Neural cell (in vitro differentiated cells): Measurements from ENCODE around the gene PRUNE2. TPM values are rescaled to one million over a fixed set of nuclear protein-coding genes. Genes with fewer than 3 reads are reported as not detected.

Source experiments
- H2AFZ ChIP-seq: fragments of 200-600, 300-800 bp; sonication (generic), shearing (Covaris generic); 2 replicates; pipeline ENCODE4 v1.6.0; 2014; ENCODE audit warnings: low read depth, mild to moderate bottlenecking, antibody characterized with exemption, low read length, moderate library complexity
- H3F3A ChIP-seq: fragments of 200-600 bp; shearing (Covaris generic); 2 replicates; pipeline ENCODE4 v1.6.1; 2016; ENCODE audit warnings: mild to moderate bottlenecking, moderate library complexity, mixed read lengths, antibody characterized with exemption, low read length; ENCODE audit not compliant: insufficient read depth, poor library complexity, severe bottlenecking
- H3K27ac ChIP-seq: fragments of 200-600, 300-800 bp; sonication (generic), shearing (Covaris generic); 2 replicates; pipeline ENCODE4 v1.5.1; 2014; ENCODE audit warnings: mild to moderate bottlenecking, low read length, moderate library complexity
- H3K27me3 ChIP-seq: fragments of 300-800, 200-600 bp; sonication (generic), shearing (Covaris generic); 2 replicates; pipeline ENCODE4 v1.6.0; 2014; ENCODE audit warnings: mild to moderate bottlenecking, low read depth, low read length, moderate library complexity; ENCODE audit not compliant: insufficient read depth
- H3K36me3 ChIP-seq: fragments of 300-800, 200-600 bp; sonication (generic), shearing (Covaris generic); 2 replicates; pipeline ENCODE4 v1.5.1; 2014; ENCODE audit warnings: mild to moderate bottlenecking, antibody characterized with exemption, low read length, moderate library complexity; ENCODE audit not compliant: insufficient read depth
- H3K4me2 ChIP-seq: fragments of 300-800, 200-600 bp; sonication (generic), shearing (Covaris generic); 2 replicates; pipeline ENCODE4 v1.6.0; 2014; ENCODE audit warnings: mild to moderate bottlenecking, low read length
- H3K4me3 ChIP-seq: fragments of 300-800, 200-600 bp; sonication (generic), shearing (Covaris generic); 2 replicates; pipeline ENCODE4 v1.5.1; 2014; ENCODE audit warnings: mild to moderate bottlenecking, low read length, moderate library complexity
- H3K79me2 ChIP-seq: fragments of 200-600 bp; shearing (Covaris generic); replicated peaks from 2 replicates; pipeline ENCODE4 v1.6.0; 2014; ENCODE audit warnings: mild to moderate bottlenecking, low read length, moderate library complexity; ENCODE audit not compliant: insufficient read depth
- H3K9ac ChIP-seq: fragments of 300-800, 200-600 bp; sonication (generic), shearing (Covaris generic); 2 replicates; pipeline ENCODE4 v1.6.1; 2016; ENCODE audit warnings: mild to moderate bottlenecking, low read length, mixed read lengths
- H3K9me2 ChIP-seq: fragments of 200-600 bp; shearing (Covaris generic); 2 replicates; pipeline ENCODE4 v1.6.1; 2016; ENCODE audit warnings: mild to moderate bottlenecking, low read length, mixed read lengths; ENCODE audit not compliant: insufficient read depth
- H3K9me3 ChIP-seq: fragments of 200-600, 300-800 bp; sonication (generic), shearing (Covaris generic); 2 replicates; pipeline ENCODE4 v1.6.1; 2016; ENCODE audit warnings: mild to moderate bottlenecking, mixed run types, low read length, moderate library complexity, mixed read lengths
- H4K20me1 ChIP-seq: fragments of 200-600 bp; shearing (Covaris generic); 2 replicates; pipeline ENCODE4 v1.6.1; 2016; ENCODE audit warnings: mild to moderate bottlenecking, mixed run types; ENCODE audit not compliant: insufficient read depth
- EP300 ChIP-seq: fragments of 450-650 bp; conservative IDR thresholded peaks from 2 replicates; pipeline ENCODE4 v1.6.1; 2014; ENCODE audit warnings: antibody characterized with exemption, mild to moderate bottlenecking, moderate library complexity; ENCODE audit not compliant: poor library complexity, severe bottlenecking
- EZH2 ChIP-seq: fragments of 200-600, 300-800 bp; shearing (Covaris generic), sonication (generic); IDR thresholded peaks from 2 replicates; pipeline ENCODE4 v1.6.1; 2014; ENCODE audit warnings: antibody characterized with exemption, low read length, borderline replicate concordance, mild to moderate bottlenecking; ENCODE audit not compliant: insufficient read depth, poor library complexity, severe bottlenecking
- MXI1 ChIP-seq: fragments of 450-650 bp; conservative IDR thresholded peaks from 2 replicates; pipeline ENCODE4 v1.6.1; 2014; ENCODE audit warnings: antibody characterized with exemption, mild to moderate bottlenecking; ENCODE audit not compliant: poor library complexity, severe bottlenecking
- POLR2AphosphoS5 ChIP-seq: IDR thresholded peaks from 2 replicates; pipeline ENCODE4 v1.6.1; 2012
- RAD21 ChIP-seq: fragments of 450-650 bp; conservative IDR thresholded peaks from 2 replicates; pipeline ENCODE4 v1.6.1; 2014; ENCODE audit warnings: antibody characterized with exemption, mild to moderate bottlenecking, moderate library complexity
- SMC3 ChIP-seq: fragments of 450-650 bp; conservative IDR thresholded peaks from 2 replicates; pipeline ENCODE4 v1.6.1; 2014; ENCODE audit warnings: antibody characterized with exemption, mild to moderate bottlenecking, moderate library complexity; ENCODE audit not compliant: poor library complexity
- TAF1 ChIP-seq: IDR thresholded peaks from 2 replicates; pipeline ENCODE4 v1.6.1; 2012; ENCODE audit warnings: low read depth
- polyA plus RNA-seq: library from polyadenylated mRNA; depleted of rRNA; stranded (reverse); fragments of >200 nt; gene quantifications from 2 replicates; pipeline ENCODE4 v1.2.3, GENCODE V29; 2014
- TF ChIP-seq, protein P1 (sequence below): fragments of 450-650 bp; IDR thresholded peaks from 2 replicates; pipeline ENCODE4 v1.5.1; 2014; ENCODE audit warnings: antibody characterized with exemption, mild to moderate bottlenecking, moderate library complexity; ENCODE audit not compliant: poor library complexity, severe bottlenecking
- TF ChIP-seq, protein P2 (sequence below): IDR thresholded peaks from 2 replicates; pipeline ENCODE4 v1.6.1; 2012; ENCODE audit warnings: borderline replicate concordance

Gene PRUNE2
- polyA plus RNA-seq, 1 donor from 2014 or later, result 9.7 TPM

DNA sequence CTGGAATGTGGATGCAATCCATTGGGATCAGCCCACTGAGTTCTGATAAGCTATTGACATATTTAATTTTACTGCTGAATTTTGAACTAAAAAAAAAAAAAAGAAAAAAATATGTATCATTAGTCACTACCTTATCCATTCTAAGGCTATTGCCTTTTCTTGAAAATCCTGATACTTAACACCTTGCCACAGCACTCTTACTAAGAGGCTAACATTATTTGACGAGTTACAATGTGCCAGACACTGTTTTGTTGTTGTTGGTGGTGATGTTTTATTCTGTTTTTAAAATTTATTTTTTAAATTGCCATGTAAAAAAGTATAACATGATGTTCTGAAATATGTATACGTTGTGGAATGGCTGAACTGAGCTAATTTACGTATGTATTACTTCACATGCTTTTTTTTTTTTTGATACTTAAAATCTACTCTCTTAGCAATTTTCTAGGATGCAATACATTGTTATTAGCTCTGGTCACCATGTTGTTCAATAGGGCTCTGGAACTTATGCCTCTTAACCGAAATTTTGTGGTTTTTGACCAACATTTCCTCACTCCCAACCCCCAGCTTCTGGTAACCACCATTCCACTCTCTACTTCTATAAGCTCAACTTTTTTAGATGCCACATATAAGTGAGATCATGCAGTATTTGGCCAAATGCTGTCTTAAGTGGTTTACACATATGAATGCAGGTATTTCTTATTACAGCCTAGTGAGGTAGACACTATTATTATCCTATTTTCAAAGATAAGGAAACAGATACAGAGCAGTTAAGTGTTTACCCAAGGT, 276.5 kb downstream of the PRUNE2 start:
- no peak overlapping the region for H2AFZ ChIP-seq
- no peak overlapping the region for H3K4me3 ChIP-seq
- H3K9ac ChIP-seq, result no peak overlapping the region
- H3K27me3 ChIP-seq, result no peaks in the 10 kb centered on the region
- TF ChIP-seq EZH2 (no peak), TAF1 (no peak), RAD21 (no peak), MXI1 (no peak), EP300 (no peak), POLR2AphosphoS5 (no peak), SMC3 (no peak)
- TF ChIP-seq, protein P1, sequence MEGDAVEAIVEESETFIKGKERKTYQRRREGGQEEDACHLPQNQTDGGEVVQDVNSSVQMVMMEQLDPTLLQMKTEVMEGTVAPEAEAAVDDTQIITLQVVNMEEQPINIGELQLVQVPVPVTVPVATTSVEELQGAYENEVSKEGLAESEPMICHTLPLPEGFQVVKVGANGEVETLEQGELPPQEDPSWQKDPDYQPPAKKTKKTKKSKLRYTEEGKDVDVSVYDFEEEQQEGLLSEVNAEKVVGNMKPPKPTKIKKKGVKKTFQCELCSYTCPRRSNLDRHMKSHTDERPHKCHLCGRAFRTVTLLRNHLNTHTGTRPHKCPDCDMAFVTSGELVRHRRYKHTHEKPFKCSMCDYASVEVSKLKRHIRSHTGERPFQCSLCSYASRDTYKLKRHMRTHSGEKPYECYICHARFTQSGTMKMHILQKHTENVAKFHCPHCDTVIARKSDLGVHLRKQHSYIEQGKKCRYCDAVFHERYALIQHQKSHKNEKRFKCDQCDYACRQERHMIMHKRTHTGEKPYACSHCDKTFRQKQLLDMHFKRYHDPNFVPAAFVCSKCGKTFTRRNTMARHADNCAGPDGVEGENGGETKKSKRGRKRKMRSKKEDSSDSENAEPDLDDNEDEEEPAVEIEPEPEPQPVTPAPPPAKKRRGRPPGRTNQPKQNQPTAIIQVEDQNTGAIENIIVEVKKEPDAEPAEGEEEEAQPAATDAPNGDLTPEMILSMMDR, result no peak
- TF ChIP-seq, protein P2, sequence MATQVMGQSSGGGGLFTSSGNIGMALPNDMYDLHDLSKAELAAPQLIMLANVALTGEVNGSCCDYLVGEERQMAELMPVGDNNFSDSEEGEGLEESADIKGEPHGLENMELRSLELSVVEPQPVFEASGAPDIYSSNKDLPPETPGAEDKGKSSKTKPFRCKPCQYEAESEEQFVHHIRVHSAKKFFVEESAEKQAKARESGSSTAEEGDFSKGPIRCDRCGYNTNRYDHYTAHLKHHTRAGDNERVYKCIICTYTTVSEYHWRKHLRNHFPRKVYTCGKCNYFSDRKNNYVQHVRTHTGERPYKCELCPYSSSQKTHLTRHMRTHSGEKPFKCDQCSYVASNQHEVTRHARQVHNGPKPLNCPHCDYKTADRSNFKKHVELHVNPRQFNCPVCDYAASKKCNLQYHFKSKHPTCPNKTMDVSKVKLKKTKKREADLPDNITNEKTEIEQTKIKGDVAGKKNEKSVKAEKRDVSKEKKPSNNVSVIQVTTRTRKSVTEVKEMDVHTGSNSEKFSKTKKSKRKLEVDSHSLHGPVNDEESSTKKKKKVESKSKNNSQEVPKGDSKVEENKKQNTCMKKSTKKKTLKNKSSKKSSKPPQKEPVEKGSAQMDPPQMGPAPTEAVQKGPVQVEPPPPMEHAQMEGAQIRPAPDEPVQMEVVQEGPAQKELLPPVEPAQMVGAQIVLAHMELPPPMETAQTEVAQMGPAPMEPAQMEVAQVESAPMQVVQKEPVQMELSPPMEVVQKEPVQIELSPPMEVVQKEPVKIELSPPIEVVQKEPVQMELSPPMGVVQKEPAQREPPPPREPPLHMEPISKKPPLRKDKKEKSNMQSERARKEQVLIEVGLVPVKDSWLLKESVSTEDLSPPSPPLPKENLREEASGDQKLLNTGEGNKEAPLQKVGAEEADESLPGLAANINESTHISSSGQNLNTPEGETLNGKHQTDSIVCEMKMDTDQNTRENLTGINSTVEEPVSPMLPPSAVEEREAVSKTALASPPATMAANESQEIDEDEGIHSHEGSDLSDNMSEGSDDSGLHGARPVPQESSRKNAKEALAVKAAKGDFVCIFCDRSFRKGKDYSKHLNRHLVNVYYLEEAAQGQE, result no peak
- H4K20me1 ChIP-seq, result no peaks in the 10 kb centered on the region
- H3K9me3 ChIP-seq, result no peaks in the 10 kb centered on the region
- H3K27ac ChIP-seq, result no peak overlapping the region
- no peak overlapping the region for H3K4me2 ChIP-seq
- no peaks in the 10 kb centered on the region for H3K9me2 ChIP-seq
- H3K36me3 ChIP-seq, result no peaks in the 10 kb centered on the region
- H3F3A ChIP-seq, result no peaks in the 10 kb centered on the region
- no peaks in the 10 kb centered on the region for H3K79me2 ChIP-seq

DNA sequence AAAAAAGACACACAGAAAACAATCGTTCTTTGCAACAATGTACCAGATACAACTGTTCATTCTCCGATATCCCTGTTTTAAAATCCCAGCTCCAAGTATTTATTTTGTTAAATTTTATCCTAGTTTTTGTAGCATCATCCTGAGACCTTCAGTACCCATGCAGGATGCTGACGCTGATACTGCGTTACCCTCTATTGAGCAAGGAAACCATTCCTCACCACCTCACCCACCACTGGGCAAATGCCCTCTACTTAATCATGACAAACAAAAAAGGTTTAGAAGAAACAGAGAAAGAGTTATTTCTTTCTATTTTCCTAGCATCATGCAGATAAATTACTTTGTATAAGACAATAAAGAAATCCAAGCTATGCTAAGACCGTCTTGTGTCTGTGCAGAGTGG, 277.8 kb downstream of the PRUNE2 start:
- Histone ChIP-seq H3F3A (no peaks in the 10 kb centered on the region), H3K9me2 (no peaks in the 10 kb centered on the region)

More for the DNA sequence above, 277.8 kb downstream of the PRUNE2 start:
- H3K27me3 ChIP-seq, result no peaks in the 10 kb centered on the region
- no peaks in the 10 kb centered on the region for H3K9me3 ChIP-seq
- H3K36me3 ChIP-seq, result no peaks in the 10 kb centered on the region
- no peak overlapping the region for H3K4me3 ChIP-seq
- no peak overlapping the region for H3K4me2 ChIP-seq
- no peak overlapping the region for H3K9ac ChIP-seq
- TF ChIP-seq, protein P1, result no peak
- TF ChIP-seq POLR2AphosphoS5 (no peak), TAF1 (no peak), SMC3 (no peak), EZH2 (no peak), MXI1 (no peak), EP300 (no peak), RAD21 (no peak)
- TF ChIP-seq, protein P2, result no peak
- H4K20me1 ChIP-seq, result no peaks in the 10 kb centered on the region
- no peaks in the 10 kb centered on the region for H3K79me2 ChIP-seq
- no peak overlapping the region for H2AFZ ChIP-seq
- H3K27ac ChIP-seq, result no peak overlapping the region
